Liver (tissue), 3 donors: ENCODE data around the gene KDM5A.
"Not testable (repeated sequence)": the region's sequence is repeated elsewhere in the genome, so short reads cannot be mapped to it uniquely, and the experiment has no call there.

Experiments
- ATF3 ChIP-seq: IDR thresholded peaks from 2 replicates; pipeline ENCODE4 v1.6.1; 2016; ENCODE audit warnings: antibody characterized with exemption
- EGR1 ChIP-seq, 2 donors: IDR thresholded peaks; 2 replicates each; pipeline ENCODE4 v1.6.1; 2016 to 2018; ENCODE audit warnings: antibody characterized with exemption in 2 of 2, low read depth in 2 of 2
- FOXA1 ChIP-seq: IDR thresholded peaks from 2 replicates; pipeline ENCODE4 v1.6.1; 2016; ENCODE audit warnings: antibody characterized with exemption
- GABPA ChIP-seq, 2 donors: IDR thresholded peaks in 1 of 2; conservative IDR thresholded peaks in 1 of 2; 2 replicates each; pipeline ENCODE4 v1.6.1; 2016; ENCODE audit warnings: antibody characterized with exemption in 2 of 2, mild to moderate bottlenecking in 1 of 2, moderate library complexity in 1 of 2
- JUND ChIP-seq, 2 donors: IDR thresholded peaks; 2 replicates each; pipeline ENCODE4 v1.6.1; 2016; ENCODE audit warnings: antibody characterized with exemption in 2 of 2
- RXRA ChIP-seq, 2 donors: IDR thresholded peaks; 2 replicates each; pipeline ENCODE4 v1.6.1; 2017 to 2018; ENCODE audit warnings: antibody characterized with exemption in 2 of 2, mild to moderate bottlenecking in 1 of 2
- SP1 ChIP-seq: IDR thresholded peaks from 2 replicates; pipeline ENCODE4 v1.6.1; 2018; ENCODE audit warnings: antibody characterized with exemption, mild to moderate bottlenecking
- TAF1 ChIP-seq: conservative IDR thresholded peaks from 2 replicates; pipeline ENCODE4 v1.6.1; 2016; ENCODE audit warnings: antibody characterized with exemption, mild to moderate bottlenecking
- YY1 ChIP-seq: IDR thresholded peaks from 2 replicates; pipeline ENCODE4 v1.6.1; 2016; ENCODE audit warnings: antibody characterized with exemption, mild to moderate bottlenecking
- ZBTB33 ChIP-seq: IDR thresholded peaks from 2 replicates; pipeline ENCODE4 v1.6.1; 2016; ENCODE audit warnings: antibody characterized with exemption
- TF ChIP-seq, protein P1 (sequence below): fragments of 150-350 bp; IDR thresholded peaks from 2 replicates; pipeline ENCODE4 v1.5.1; 2017; ENCODE audit warnings: improper control_type of control experiment, low read depth, low read length; ENCODE audit not compliant: missing input control
- TF ChIP-seq, protein P2 (sequence below): IDR thresholded peaks from 2 replicates; pipeline ENCODE4 v1.6.1; 2016; ENCODE audit warnings: antibody characterized with exemption
- TF ChIP-seq, protein P3 (sequence below): IDR thresholded peaks from 2 replicates; pipeline ENCODE4 v1.6.1; 2016; ENCODE audit warnings: antibody characterized with exemption, mild to moderate bottlenecking
- donor health status: healthy.
- donor health status: healthy.

DNA sequence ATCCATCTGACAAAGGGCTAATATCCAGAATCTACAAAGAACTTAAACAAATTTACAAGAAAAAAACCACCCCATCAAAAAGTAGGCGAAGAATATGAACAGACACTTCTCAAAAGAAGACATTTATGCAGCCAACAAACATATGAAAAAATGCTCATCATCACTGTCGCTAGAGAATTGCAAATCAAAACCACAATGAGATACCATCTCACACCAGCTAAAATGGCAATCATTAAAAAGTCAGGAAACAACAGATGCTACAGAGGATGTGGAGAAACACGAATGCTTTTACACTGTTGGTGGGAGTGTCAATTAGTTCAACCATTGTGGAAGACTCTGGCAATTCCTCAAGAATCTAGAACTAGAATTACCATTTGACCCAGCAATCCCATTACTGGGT lies 86.4 kb downstream of the KDM5A start:
- not testable (repeated sequence) for TF ChIP-seq YY1; TAF1; ZBTB33; JUND (IDR thresholded peaks at IDR 0.05); SP1; ATF3; RXRA (IDR thresholded peaks at IDR 0.05); FOXA1; EGR1 (IDR thresholded peaks at IDR 0.05; ENCODE audit: low read depth in 2 of 2); GABPA (IDR thresholded peaks at IDR 0.05 in 1 of 2, conservative IDR thresholded peaks at IDR 0.05 in 1 of 2)
- TF ChIP-seq, protein P1, sequence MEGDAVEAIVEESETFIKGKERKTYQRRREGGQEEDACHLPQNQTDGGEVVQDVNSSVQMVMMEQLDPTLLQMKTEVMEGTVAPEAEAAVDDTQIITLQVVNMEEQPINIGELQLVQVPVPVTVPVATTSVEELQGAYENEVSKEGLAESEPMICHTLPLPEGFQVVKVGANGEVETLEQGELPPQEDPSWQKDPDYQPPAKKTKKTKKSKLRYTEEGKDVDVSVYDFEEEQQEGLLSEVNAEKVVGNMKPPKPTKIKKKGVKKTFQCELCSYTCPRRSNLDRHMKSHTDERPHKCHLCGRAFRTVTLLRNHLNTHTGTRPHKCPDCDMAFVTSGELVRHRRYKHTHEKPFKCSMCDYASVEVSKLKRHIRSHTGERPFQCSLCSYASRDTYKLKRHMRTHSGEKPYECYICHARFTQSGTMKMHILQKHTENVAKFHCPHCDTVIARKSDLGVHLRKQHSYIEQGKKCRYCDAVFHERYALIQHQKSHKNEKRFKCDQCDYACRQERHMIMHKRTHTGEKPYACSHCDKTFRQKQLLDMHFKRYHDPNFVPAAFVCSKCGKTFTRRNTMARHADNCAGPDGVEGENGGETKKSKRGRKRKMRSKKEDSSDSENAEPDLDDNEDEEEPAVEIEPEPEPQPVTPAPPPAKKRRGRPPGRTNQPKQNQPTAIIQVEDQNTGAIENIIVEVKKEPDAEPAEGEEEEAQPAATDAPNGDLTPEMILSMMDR: not testable (repeated sequence)
- TF ChIP-seq, protein P2, sequence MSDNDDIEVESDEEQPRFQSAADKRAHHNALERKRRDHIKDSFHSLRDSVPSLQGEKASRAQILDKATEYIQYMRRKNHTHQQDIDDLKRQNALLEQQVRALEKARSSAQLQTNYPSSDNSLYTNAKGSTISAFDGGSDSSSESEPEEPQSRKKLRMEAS: not testable (repeated sequence)
- TF ChIP-seq, protein P3, sequence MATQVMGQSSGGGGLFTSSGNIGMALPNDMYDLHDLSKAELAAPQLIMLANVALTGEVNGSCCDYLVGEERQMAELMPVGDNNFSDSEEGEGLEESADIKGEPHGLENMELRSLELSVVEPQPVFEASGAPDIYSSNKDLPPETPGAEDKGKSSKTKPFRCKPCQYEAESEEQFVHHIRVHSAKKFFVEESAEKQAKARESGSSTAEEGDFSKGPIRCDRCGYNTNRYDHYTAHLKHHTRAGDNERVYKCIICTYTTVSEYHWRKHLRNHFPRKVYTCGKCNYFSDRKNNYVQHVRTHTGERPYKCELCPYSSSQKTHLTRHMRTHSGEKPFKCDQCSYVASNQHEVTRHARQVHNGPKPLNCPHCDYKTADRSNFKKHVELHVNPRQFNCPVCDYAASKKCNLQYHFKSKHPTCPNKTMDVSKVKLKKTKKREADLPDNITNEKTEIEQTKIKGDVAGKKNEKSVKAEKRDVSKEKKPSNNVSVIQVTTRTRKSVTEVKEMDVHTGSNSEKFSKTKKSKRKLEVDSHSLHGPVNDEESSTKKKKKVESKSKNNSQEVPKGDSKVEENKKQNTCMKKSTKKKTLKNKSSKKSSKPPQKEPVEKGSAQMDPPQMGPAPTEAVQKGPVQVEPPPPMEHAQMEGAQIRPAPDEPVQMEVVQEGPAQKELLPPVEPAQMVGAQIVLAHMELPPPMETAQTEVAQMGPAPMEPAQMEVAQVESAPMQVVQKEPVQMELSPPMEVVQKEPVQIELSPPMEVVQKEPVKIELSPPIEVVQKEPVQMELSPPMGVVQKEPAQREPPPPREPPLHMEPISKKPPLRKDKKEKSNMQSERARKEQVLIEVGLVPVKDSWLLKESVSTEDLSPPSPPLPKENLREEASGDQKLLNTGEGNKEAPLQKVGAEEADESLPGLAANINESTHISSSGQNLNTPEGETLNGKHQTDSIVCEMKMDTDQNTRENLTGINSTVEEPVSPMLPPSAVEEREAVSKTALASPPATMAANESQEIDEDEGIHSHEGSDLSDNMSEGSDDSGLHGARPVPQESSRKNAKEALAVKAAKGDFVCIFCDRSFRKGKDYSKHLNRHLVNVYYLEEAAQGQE: not testable (repeated sequence)
